K562 (cell line): ENCODE results near the gene SCRN2. TPM values are rescaled to one million over a fixed set of nuclear protein-coding genes. Genes with fewer than 3 reads are reported as not detected.

Experiments
- CTCF ChIP-seq, 3 experiments: IDR thresholded peaks in 2 of 3; conservative IDR thresholded peaks in 1 of 3; 2 replicates each; pipeline ENCODE4 v1.5.1; 2011 to 2012; ENCODE audit warnings: low read length in 3 of 3, mild to moderate bottlenecking in 3 of 3, control low read depth in 2 of 3, improper control_type of control experiment in 1 of 3, inconsistent platforms in 1 of 3, low read depth in 1 of 3, mixed read lengths in 1 of 3, moderate library complexity in 1 of 3; ENCODE audit not compliant: insufficient read depth in 2 of 3
- FOSL1 ChIP-seq: fragments of 200-800 bp; sonication (Bioruptor generic); conservative IDR thresholded peaks from 2 replicates; pipeline ENCODE4 v1.6.1; 2016; ENCODE audit warnings: missing genetic modification characterization, missing compliant biosample characterization
- HDAC6 ChIP-seq: IDR thresholded peaks from 2 replicates; pipeline ENCODE4 v1.6.1; 2012; ENCODE audit warnings: low read depth, mild to moderate bottlenecking, control low read depth, inconsistent platforms, low read length, moderate library complexity
- KDM5B ChIP-seq: fragments of 200-600 bp; sonication (generic); IDR thresholded peaks from 2 replicates; pipeline ENCODE4 v1.6.1; 2012; ENCODE audit warnings: low read depth, mild to moderate bottlenecking, moderate library complexity, low read length, control low read depth, inconsistent platforms; ENCODE audit not compliant: insufficient replicate concordance
- L3MBTL2 ChIP-seq: fragments of 450-650 bp; IDR thresholded peaks from 2 replicates; pipeline ENCODE4 v1.6.1; 2016; ENCODE audit warnings: mild to moderate bottlenecking, moderate library complexity
- MED1 ChIP-seq: sonication (generic); formaldehyde crosslinking; IDR thresholded peaks from 2 replicates; pipeline ENCODE4 v1.8.1; 2023; ENCODE audit warnings: missing genetic modification reagents, borderline replicate concordance
- MGA ChIP-seq: fragments of 450-650 bp; IDR thresholded peaks from 2 replicates; pipeline ENCODE4 v1.6.1; 2016; ENCODE audit warnings: mild to moderate bottlenecking, moderate library complexity
- NRF1 ChIP-seq, 2 experiments: fragments of 450-650 bp; IDR thresholded peaks in 1 of 2; conservative IDR thresholded peaks in 1 of 2; 2 replicates each; pipeline ENCODE4 v1.6.1; 2014; ENCODE audit warnings: mild to moderate bottlenecking in 2 of 2
- PHF20 ChIP-seq: fragments of 450-650 bp; IDR thresholded peaks from 2 replicates; pipeline ENCODE4 v1.6.1; 2018; ENCODE audit not compliant: partially characterized antibody
- RAD21 ChIP-seq, 2 experiments: fragments of 250-450 bp in 1 of 2; fragments of 450-650 bp in 1 of 2; sonication (Bioruptor Pico) in 1 of 2; formaldehyde crosslinking in 1 of 2; IDR thresholded peaks in 1 of 2; conservative IDR thresholded peaks in 1 of 2; 2 replicates each; pipeline versions ENCODE4 v1.4.0 to v1.8.0; 2020 to 2022; ENCODE audit warnings: mild to moderate bottlenecking in 2 of 2, moderate library complexity in 1 of 2
- TBL1XR1 ChIP-seq, 2 experiments: IDR thresholded peaks; 2 replicates each; pipeline ENCODE4 v1.6.1; 2012; ENCODE audit warnings: improper control_type of control experiment in 2 of 2, low read length in 2 of 2, mild to moderate bottlenecking in 1 of 2
- ZNF121 ChIP-seq: sonication (generic); formaldehyde crosslinking; conservative IDR thresholded peaks from 2 replicates; pipeline ENCODE4 v1.8.0; 2022; ENCODE audit warnings: missing genetic modification reagents
- ZNF24 ChIP-seq: fragments of 450-650 bp; IDR thresholded peaks from 2 replicates; pipeline ENCODE4 v1.6.1; 2016
- polyA plus RNA-seq, 8 experiments: library from polyadenylated mRNA; depleted of rRNA in 4 of 8; stranded (reverse) in 5 of 8; unstranded in 3 of 8; fragments of >200 nt; fragmentation: Nextera tagmentation in 2 of 8; fragmentation: Illumina TruSeq in 1 of 8; extraction: Ambion mirVana in 2 of 8; extraction: Trizol in 1 of 8; gene quantifications; 2 replicates each; pipeline versions ENCODE4 v1.2.1 to v1.2.3, GENCODE V29; 2011 to 2014; ENCODE audit warnings: inconsistent platforms in 1 of 8, missing spikeins in 1 of 8
- total RNA-seq, 7 experiments: library from RNA; depleted of rRNA in 6 of 7; stranded (reverse); fragments of >200 nt in 6 of 7; fragmentation: Illumina TruSeq in 2 of 7; extraction: Trizol in 2 of 7; gene quantifications; 2 replicates each; pipeline versions ENCODE4 v1.2.1 to v1.2.3, GENCODE V29; 2011 to 2021; ENCODE audit warnings: low replicate concordance in 1 of 7

The SCRN2 gene
- total and polyA plus RNA-seq, 9 of the 15 experiments (the other 6 are each of a cell fraction or from before 2014, with no cell fraction given), result 0.25 to 32.9 (median 13.6) TPM

- TF ChIP-seq MGA (peak; percentile 61; the same call in 1 of the 2 replicates), CTCF (IDR thresholded peaks at IDR 0.05 in 2 of 3, conservative IDR thresholded peaks at IDR 0.05 in 1 of 3; ENCODE audit: insufficient read depth in 2 of 3, low read depth in 1 of 3, low read length in 3 of 3) (peak in 2 of 3 experiments; percentile 26 to 41; a peak in 3 of 6 replicates), FOSL1 (tag) (peak; percentile 88), HDAC6 (no peak), TBL1XR1 (IDR thresholded peaks at IDR 0.05; ENCODE audit: low read length in 2 of 2) (peak in 1 of 2 experiments; percentile 38; a peak in 1 of 4 replicates), L3MBTL2 (peak; percentile 79; the same call in 1 of the 2 replicates), NRF1 (conservative IDR thresholded peaks at IDR 0.05 in 1 of 2, IDR thresholded peaks at IDR 0.05 in 1 of 2) (peak; percentile 50 to 64; a peak in 3 of 4 replicates), RAD21 (CRISPR knock-in tag; conservative IDR thresholded peaks at IDR 0.05 in 1 of 2, IDR thresholded peaks at IDR 0.05 in 1 of 2) (peak; percentile 37 to 44; a peak in 3 of 4 replicates), ZNF24 (peak; percentile 33; the same call in 1 of the 2 replicates), ZNF121 (CRISPR knock-in tag) (no peak), KDM5B (peak; percentile 90), MED1 (CRISPR knock-in tag) (no peak), PHF20 (no peak)
Measured at GRCh38 chr17:47850692-47851573, 9.9 kb upstream of the SCRN2 start, which contains the start of gene SP6 (continued).
